Peyer's patch (tissue), 4 donors: ENCODE data around the gene ADAMTS2.

ENCODE experiments used
- POLR2A ChIP-seq, 2 donors: fragments of 450-650 bp; IDR thresholded peaks; one replicate each; pipeline ENCODE4 v1.5.1; 2017; ENCODE audit warnings: antibody characterized with exemption in 2 of 2, mild to moderate bottlenecking in 2 of 2, moderate library complexity in 2 of 2
- TF ChIP-seq, protein P1 (sequence below), 6 experiments: fragments of 450-650 bp in 4 of 6; fragments of 200-600 bp in 2 of 6; sonication (generic) in 1 of 6; IDR thresholded peaks; one replicate each; pipeline ENCODE4 v1.5.1; 2017 to 2019; ENCODE audit warnings: antibody characterized with exemption in 6 of 6, mild to moderate bottlenecking in 3 of 6, moderate library complexity in 1 of 6

DNA sequence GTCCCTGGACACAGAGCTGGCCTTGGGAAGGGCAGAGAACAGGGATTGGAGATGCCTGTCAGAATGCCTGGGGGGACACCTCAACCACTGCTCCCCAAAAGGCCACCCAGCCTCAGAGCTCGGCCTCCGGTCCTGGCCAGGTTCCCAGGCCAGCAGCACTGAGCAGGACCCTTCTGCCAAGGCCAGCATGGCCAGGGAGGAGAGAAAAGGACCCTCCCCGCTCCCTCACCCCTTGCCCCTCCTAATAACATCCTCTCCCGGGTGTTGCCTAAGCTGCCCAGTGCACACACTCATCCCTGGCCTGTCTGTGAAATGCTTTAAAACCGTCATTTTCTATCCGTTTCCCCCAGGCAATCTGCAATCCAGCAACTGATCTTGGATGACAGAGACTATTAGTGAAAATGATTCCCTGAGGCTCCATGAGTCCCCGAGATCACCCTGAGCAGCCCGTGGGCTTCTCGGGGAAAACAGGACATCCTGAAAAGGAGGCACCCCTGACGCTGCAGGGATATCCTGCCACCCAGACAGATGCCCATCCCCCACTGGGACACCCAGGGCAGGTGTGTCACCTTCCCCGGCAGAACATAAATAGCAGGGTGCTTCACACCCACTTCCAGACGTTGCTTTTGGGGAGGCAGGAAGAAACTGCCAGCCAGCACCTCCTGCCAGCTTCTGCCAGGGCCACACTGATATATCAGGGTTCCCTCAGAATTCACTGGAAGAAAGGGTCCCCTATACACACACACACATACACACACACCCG, 75.3 kb downstream of the ADAMTS2 start:
- TF ChIP-seq, protein P1, sequence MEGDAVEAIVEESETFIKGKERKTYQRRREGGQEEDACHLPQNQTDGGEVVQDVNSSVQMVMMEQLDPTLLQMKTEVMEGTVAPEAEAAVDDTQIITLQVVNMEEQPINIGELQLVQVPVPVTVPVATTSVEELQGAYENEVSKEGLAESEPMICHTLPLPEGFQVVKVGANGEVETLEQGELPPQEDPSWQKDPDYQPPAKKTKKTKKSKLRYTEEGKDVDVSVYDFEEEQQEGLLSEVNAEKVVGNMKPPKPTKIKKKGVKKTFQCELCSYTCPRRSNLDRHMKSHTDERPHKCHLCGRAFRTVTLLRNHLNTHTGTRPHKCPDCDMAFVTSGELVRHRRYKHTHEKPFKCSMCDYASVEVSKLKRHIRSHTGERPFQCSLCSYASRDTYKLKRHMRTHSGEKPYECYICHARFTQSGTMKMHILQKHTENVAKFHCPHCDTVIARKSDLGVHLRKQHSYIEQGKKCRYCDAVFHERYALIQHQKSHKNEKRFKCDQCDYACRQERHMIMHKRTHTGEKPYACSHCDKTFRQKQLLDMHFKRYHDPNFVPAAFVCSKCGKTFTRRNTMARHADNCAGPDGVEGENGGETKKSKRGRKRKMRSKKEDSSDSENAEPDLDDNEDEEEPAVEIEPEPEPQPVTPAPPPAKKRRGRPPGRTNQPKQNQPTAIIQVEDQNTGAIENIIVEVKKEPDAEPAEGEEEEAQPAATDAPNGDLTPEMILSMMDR (IDR thresholded peaks at IDR 0.05): no peak
- TF ChIP-seq POLR2A (IDR thresholded peaks at IDR 0.05): no peak
